Endothelial cell of umbilical vein (primary cell): Measurements from ENCODE around the gene MTMR3. TPM values are rescaled to one million over a fixed set of nuclear protein-coding genes. Genes with fewer than 3 reads are reported as not detected.

ENCODE experiments used
- BruUV-seq: library from RNA; stranded (reverse); fragments of 400-500 nt; replicated peaks from 2 replicates; lab custom pipeline; 2021; lab: Mats Ljungman, UMichigan
- CTCF ChIA-PET: fragments of 300-600, 350-600 bp; sonication (Branson Sonifier 250); formaldehyde crosslinking; loops from one replicate; lab custom pipeline; 2021; ENCODE audit warnings: antibody characterized with exemption, inconsistent platforms; lab: Charles Lee
- POLR2A ChIA-PET: fragments of 300-600, 350-600 bp; sonication (Branson Sonifier 250); formaldehyde crosslinking; loops from one replicate; lab custom pipeline; 2021; ENCODE audit warnings: antibody characterized with exemption, inconsistent platforms; lab: Charles Lee
- DNase-seq: peaks from one replicate; pipeline ENCODE4 v3.0.0-alpha.2; 2011; ENCODE audit warnings: low read depth, low spot score
- FAIRE-seq: peaks from 2 replicates; lab custom pipeline; 2011; peaks lifted over from hg19 to GRCh38; lab: Jason Lieb, UNC
- H2AFZ ChIP-seq: 2 replicates; pipeline ENCODE4 v1.6.0; 2012; ENCODE audit warnings: low read depth, low read length, control low read depth, inconsistent platforms
- H3K27ac ChIP-seq: 2 replicates; pipeline ENCODE4 v1.5.1; 2011; ENCODE audit warnings: low read depth, mild to moderate bottlenecking, control low read depth, low read length, moderate library complexity; ENCODE audit not compliant: insufficient read depth
- H3K27me3 ChIP-seq, 2 experiments: 2 replicates each; pipeline versions ENCODE4 v1.6.0 to v1.6.1; 2011; ENCODE audit warnings: low read length in 2 of 2, mixed read lengths in 1 of 2; ENCODE audit not compliant: control insufficient read depth in 2 of 2, insufficient read depth in 2 of 2
- H3K36me3 ChIP-seq, 2 experiments: 2 replicates in 1 of 2; 3 replicates in 1 of 2; pipeline ENCODE4 v1.5.1; 2011; ENCODE audit warnings: low read length in 2 of 2, mild to moderate bottlenecking in 1 of 2, moderate library complexity in 1 of 2; ENCODE audit not compliant: control insufficient read depth in 2 of 2, insufficient read depth in 2 of 2; ENCODE audit errors: extremely low read depth in 1 of 2
- H3K4me1 ChIP-seq: 3 replicates; pipeline ENCODE4 v1.5.1; 2011; ENCODE audit warnings: mild to moderate bottlenecking, low read length; ENCODE audit not compliant: control insufficient read depth, insufficient read depth; ENCODE audit errors: extremely low read depth
- H3K4me2 ChIP-seq: 2 replicates; pipeline ENCODE4 v1.6.1; 2011; ENCODE audit warnings: low read length, control low read depth, mixed read lengths; ENCODE audit not compliant: insufficient read depth
- H3K4me3 ChIP-seq, 3 experiments: fragments of 200-600 bp in 1 of 3; sonication (generic), shearing (Covaris generic) in 1 of 3; replicated peaks in 1 of 3; 2 replicates each; pipeline ENCODE4 v1.5.1; 2011 to 2016; ENCODE audit warnings: control low read depth in 3 of 3, low read length in 3 of 3, mild to moderate bottlenecking in 2 of 3, inconsistent platforms in 1 of 3, low read depth in 1 of 3, moderate library complexity in 1 of 3; ENCODE audit not compliant: insufficient read depth in 1 of 3
- H3K79me2 ChIP-seq: 2 replicates; pipeline ENCODE4 v1.6.0; 2012; ENCODE audit warnings: low read length, inconsistent platforms; ENCODE audit not compliant: control insufficient read depth, insufficient read depth
- H3K9ac ChIP-seq: replicated peaks from 2 replicates; pipeline ENCODE3; 2011; ENCODE audit warnings: low read length, control low read depth; ENCODE audit not compliant: insufficient read depth; ENCODE audit errors: extremely low read depth
- H3K9me1 ChIP-seq: replicated peaks from 3 replicates; pipeline ENCODE4 v1.6.0; 2011; ENCODE audit warnings: mild to moderate bottlenecking, low read length; ENCODE audit not compliant: control insufficient read depth, insufficient read depth; ENCODE audit errors: extremely low read depth
- H3K9me3 ChIP-seq: replicated peaks from 2 replicates; pipeline ENCODE4 v1.5.1; 2012; ENCODE audit warnings: low read length, inconsistent platforms; ENCODE audit not compliant: control insufficient read depth, insufficient read depth
- H4K20me1 ChIP-seq: replicated peaks from 2 replicates; pipeline ENCODE3; 2011; ENCODE audit warnings: mild to moderate bottlenecking, low read length; ENCODE audit not compliant: control insufficient read depth, insufficient read depth; ENCODE audit errors: extremely low read depth
- EZH2 ChIP-seq: IDR thresholded peaks from 2 replicates; pipeline ENCODE4 v1.6.1; 2012; ENCODE audit warnings: borderline replicate concordance, low read depth, mild to moderate bottlenecking, moderate library complexity, low read length, inconsistent platforms; ENCODE audit not compliant: severe bottlenecking
- FOS ChIP-seq: IDR thresholded peaks from 2 replicates; pipeline ENCODE4 v1.6.1; 2011; ENCODE audit warnings: mild to moderate bottlenecking, low read length, moderate library complexity, borderline replicate concordance; ENCODE audit not compliant: insufficient read depth
- GATA2 ChIP-seq: IDR thresholded peaks from 2 replicates; pipeline ENCODE4 v1.7.0; 2011; ENCODE audit warnings: low read depth, mild to moderate bottlenecking, moderate library complexity, mixed read lengths, low read length; ENCODE audit not compliant: insufficient read length, insufficient read depth
- JUN ChIP-seq: IDR thresholded peaks from 2 replicates; pipeline ENCODE4 v1.6.1; 2011; ENCODE audit warnings: borderline replicate concordance, low read depth; ENCODE audit not compliant: insufficient read length, insufficient read depth
- MYC ChIP-seq: IDR thresholded peaks from one replicate; pipeline ENCODE4 v1.6.1; 2011; ENCODE audit warnings: mild to moderate bottlenecking, low read depth, low read length
- POLR2A ChIP-seq: IDR thresholded peaks from 2 replicates; pipeline ENCODE4 v1.6.1; 2012; ENCODE audit warnings: low read depth, mild to moderate bottlenecking, control low read depth, low read length
- POLR2AphosphoS5 ChIP-seq: IDR thresholded peaks from 2 replicates; pipeline ENCODE4 v1.6.1; 2012; ENCODE audit warnings: low read depth, mild to moderate bottlenecking, control low read depth, low read length, moderate library complexity; ENCODE audit not compliant: insufficient read depth
- dilution Hi-C: fragments of 300-500 bp; cut with MboI; formaldehyde crosslinking; loops from one replicate; pipeline ENCODE4 v1.15.0; 2019; ENCODE audit warnings: low sequenced_read_pairs; ENCODE audit not compliant: extremely low pct_ligation_motif_present
- intact Hi-C: fragments of 100-400 bp; cut with micrococcal nuclease; formaldehyde crosslinking; loops from one replicate; pipeline ENCODE4 v1.10.0; 2022
- polyA plus RNA-seq, 4 experiments: library from polyadenylated mRNA; depleted of rRNA in 3 of 4; stranded (reverse) in 3 of 4; unstranded in 1 of 4; fragments of >200 nt; gene quantifications; 2 replicates each; pipeline versions ENCODE4 v1.2.1 to v1.2.3, GENCODE V29; 2011 to 2012; ENCODE audit warnings: missing spikeins in 1 of 4
- total RNA-seq: library from RNA; stranded (reverse); gene quantifications from 2 replicates; pipeline ENCODE4 v1.2.3, GENCODE V29; 2021
- TF ChIP-seq, protein P1 (sequence below), 2 donors: IDR thresholded peaks; 1 replicate in 1 of 2; 2 replicates in 1 of 2; pipeline ENCODE4 v1.5.1; 2011; ENCODE audit warnings: low read length in 2 of 2, mild to moderate bottlenecking in 2 of 2, moderate library complexity in 2 of 2, control low read depth in 1 of 2, inconsistent platforms in 1 of 2, low read depth in 1 of 2; ENCODE audit not compliant: insufficient read depth in 1 of 2; ENCODE audit errors: extremely low read depth in 1 of 2
- TF ChIP-seq, protein P2 (sequence below): IDR thresholded peaks from 2 replicates; pipeline ENCODE4 v1.6.1; 2011; ENCODE audit not compliant: insufficient read depth, insufficient read length

MTMR3 gene
- total and polyA plus RNA-seq, 2 donors (not counting 3 experiments of a cell fraction or from before 2014, with no cell fraction given), result 30.1 to 36.5 TPM

DNA sequence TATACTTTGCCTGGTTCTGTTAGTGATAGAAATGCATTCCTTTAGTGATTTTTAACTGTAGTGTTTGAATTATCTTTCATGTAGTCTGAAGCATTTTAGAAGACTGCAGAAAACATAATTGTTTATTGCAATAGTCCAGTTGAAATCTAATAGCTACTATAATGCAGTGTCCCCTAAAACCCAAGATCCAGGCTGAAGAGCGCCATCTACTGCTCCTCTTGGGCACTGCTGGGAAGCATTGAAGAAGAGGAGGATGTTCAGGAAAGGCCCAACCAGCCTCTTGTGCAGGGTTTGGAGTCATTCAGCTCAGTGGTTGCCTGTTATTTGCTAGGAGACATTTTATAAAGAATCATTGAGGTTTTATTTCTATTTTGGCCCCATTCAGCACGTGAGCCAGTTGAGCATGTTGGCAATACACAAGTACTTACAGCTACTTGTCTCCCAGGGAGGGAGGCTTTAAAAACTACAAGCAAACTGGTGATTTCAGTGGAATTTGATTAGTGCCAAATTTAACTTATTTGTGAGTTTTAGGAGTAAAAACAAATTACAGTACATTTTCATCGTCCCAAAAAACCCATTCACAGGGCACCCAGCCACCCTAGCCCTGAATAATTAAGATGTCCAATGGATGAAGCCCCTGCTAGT is 122.4 kb downstream of the MTMR3 start:
- intact Hi-C loops, result loop anchor here (1.0 to 5.0 kb wide), 7 partner anchors 82 to 368 kb away; partner anchors contain the start of genes UQCR10 and ZMAT5
- Histone ChIP-seq H3K27me3 (no peaks in the 10 kb centered on the region), H4K20me1 (no peaks in the 10 kb centered on the region), H3K4me3 (no peak overlapping the region), H3K36me3 (peaks cover 3 to 13% of the 10 kb centered on the region in 2 experiments), H2AFZ (no peak overlapping the region), H3K9ac (no peak overlapping the region), H3K9me3 (no peaks in the 10 kb centered on the region), H3K4me2 (no peak overlapping the region), H3K27ac (no peak overlapping the region), H3K4me1 (peaks cover 4% of the 10 kb centered on the region), H3K79me2 (no peaks in the 10 kb centered on the region), H3K9me1 (no peaks in the 10 kb centered on the region)
- POLR2A ChIA-PET, result no interaction called here
- dilution Hi-C loops, result no loop called here
- no TSS peak for BruUV-seq
- TF ChIP-seq MYC, result no peak
- TF ChIP-seq, protein P1, sequence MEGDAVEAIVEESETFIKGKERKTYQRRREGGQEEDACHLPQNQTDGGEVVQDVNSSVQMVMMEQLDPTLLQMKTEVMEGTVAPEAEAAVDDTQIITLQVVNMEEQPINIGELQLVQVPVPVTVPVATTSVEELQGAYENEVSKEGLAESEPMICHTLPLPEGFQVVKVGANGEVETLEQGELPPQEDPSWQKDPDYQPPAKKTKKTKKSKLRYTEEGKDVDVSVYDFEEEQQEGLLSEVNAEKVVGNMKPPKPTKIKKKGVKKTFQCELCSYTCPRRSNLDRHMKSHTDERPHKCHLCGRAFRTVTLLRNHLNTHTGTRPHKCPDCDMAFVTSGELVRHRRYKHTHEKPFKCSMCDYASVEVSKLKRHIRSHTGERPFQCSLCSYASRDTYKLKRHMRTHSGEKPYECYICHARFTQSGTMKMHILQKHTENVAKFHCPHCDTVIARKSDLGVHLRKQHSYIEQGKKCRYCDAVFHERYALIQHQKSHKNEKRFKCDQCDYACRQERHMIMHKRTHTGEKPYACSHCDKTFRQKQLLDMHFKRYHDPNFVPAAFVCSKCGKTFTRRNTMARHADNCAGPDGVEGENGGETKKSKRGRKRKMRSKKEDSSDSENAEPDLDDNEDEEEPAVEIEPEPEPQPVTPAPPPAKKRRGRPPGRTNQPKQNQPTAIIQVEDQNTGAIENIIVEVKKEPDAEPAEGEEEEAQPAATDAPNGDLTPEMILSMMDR (IDR thresholded peaks at IDR 0.05; ENCODE audit: extremely low read depth in 1 of 2, insufficient read depth in 1 of 2, low read depth in 1 of 2, low read length in 2 of 2), result peak; percentile 85 to 98
- peak; percentile 77 for DNase-seq
- peak; percentile 96 for FAIRE-seq
- CTCF ChIA-PET, result interaction anchor here (0.6 to 5.8 kb wide), 85 partner anchors 10 to 577 kb away, joined by 3 to 68 read pairs (median 5); partner anchors contain the start of genes ASCC2, MTMR3, UQCR10 and ZMAT5

DNA sequence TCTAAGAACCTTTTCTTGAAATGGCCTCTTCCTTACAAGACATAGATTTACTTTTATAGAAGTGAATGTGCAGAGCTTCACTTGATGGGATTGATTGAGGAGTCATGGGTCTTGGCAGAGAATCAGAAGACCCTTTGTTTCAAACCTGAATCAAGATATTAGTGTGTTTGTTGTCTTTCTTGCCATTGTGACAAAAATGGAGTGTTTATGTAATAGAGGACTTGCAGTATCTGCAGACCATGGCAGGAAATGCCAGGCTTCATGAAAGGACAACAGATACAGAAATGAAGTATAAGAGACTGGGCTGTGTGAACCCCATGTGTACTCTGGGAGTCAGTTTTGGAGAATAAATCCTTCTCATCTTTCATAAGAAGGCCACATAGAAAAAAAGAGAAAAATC is 124.4 kb downstream of the MTMR3 start:
- Histone ChIP-seq H3K4me3 (no peak overlapping the region), H3K9me3 (no peaks in the 10 kb centered on the region), H3K27ac (no peak overlapping the region), H3K36me3 (peaks cover 3 to 13% of the 10 kb centered on the region in 2 experiments), H3K27me3 (no peaks in the 10 kb centered on the region), H3K4me2 (no peak overlapping the region), H4K20me1 (no peaks in the 10 kb centered on the region), H3K4me1 (peaks cover 4% of the 10 kb centered on the region), H3K9ac (no peak overlapping the region), H3K9me1 (no peaks in the 10 kb centered on the region), H2AFZ (no peak overlapping the region), H3K79me2 (no peaks in the 10 kb centered on the region)
- no TSS peak for BruUV-seq
- POLR2A ChIA-PET, result no interaction called here
- CTCF ChIA-PET, result interaction anchor here (0.6 to 5.8 kb wide), 6 partner anchors 16 to 319 kb away, joined by 3 to 68 read pairs (median 4); no protein-coding TSS in a partner anchor
- FAIRE-seq (no peak), DNase-seq (no peak)
- intact Hi-C loops, result loop anchor here (5.0 kb wide), 3 partner anchors 80 to 370 kb away; no protein-coding TSS in a partner anchor
- dilution Hi-C loops, result no loop called here
- no peak for TF ChIP-seq POLR2A
- TF ChIP-seq FOS, result no peak
- no peak for TF ChIP-seq POLR2AphosphoS5
- no peak for TF ChIP-seq MYC
- TF ChIP-seq GATA2, result no peak
- no peak for TF ChIP-seq JUN
- TF ChIP-seq, protein P2, sequence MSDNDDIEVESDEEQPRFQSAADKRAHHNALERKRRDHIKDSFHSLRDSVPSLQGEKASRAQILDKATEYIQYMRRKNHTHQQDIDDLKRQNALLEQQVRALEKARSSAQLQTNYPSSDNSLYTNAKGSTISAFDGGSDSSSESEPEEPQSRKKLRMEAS, result no peak
- TF ChIP-seq, protein P1 (IDR thresholded peaks at IDR 0.05; ENCODE audit: extremely low read depth in 1 of 2, insufficient read depth in 1 of 2, low read depth in 1 of 2, low read length in 2 of 2), result no peak
- TF ChIP-seq EZH2, result no peak
